DND-41 (cell line): ENCODE data around the gene ZNF554.

ENCODE experiments used
- ATAC-seq: fragments of 200-7000 bp; cut with Tn5 transposase; 3 replicates; pipeline ENCODE4 v1.9.1; 2021; ENCODE audit warnings: low read depth; ENCODE audit not compliant: insufficient read depth
- DNase-seq: peaks from one replicate; pipeline ENCODE4 v3.0.0-alpha.2; 2020
- H2AFZ ChIP-seq: 2 replicates; pipeline ENCODE4 v1.6.0; 2012; ENCODE audit warnings: low read depth, low read length
- H3K27ac ChIP-seq: 2 replicates; pipeline ENCODE4 v1.5.1; 2012; ENCODE audit warnings: low read length, inconsistent platforms
- H3K27me3 ChIP-seq: fragments of 200-600 bp; sonication (generic); 2 replicates; pipeline ENCODE4 v1.6.0; 2012; ENCODE audit warnings: low read length, mild to moderate bottlenecking, inconsistent platforms; ENCODE audit not compliant: insufficient read depth, poor library complexity
- H3K36me3 ChIP-seq: 2 replicates; pipeline ENCODE4 v1.5.1; 2012; ENCODE audit warnings: low read length, inconsistent platforms; ENCODE audit not compliant: insufficient read depth
- H3K4me1 ChIP-seq: 2 replicates; pipeline ENCODE4 v1.5.1; 2012; ENCODE audit warnings: mild to moderate bottlenecking, low read length; ENCODE audit not compliant: insufficient read depth
- H3K4me2 ChIP-seq: 2 replicates; pipeline ENCODE4 v1.6.0; 2012; ENCODE audit warnings: mild to moderate bottlenecking, moderate library complexity, low read length, inconsistent platforms; ENCODE audit not compliant: insufficient read depth
- H3K4me3 ChIP-seq, 2 experiments: fragments of 200-600 bp in 1 of 2; shearing (Covaris generic) in 1 of 2; 2 replicates each; pipeline ENCODE4 v1.5.1; 2012 to 2016; ENCODE audit warnings: inconsistent platforms in 2 of 2, low read length in 2 of 2, mild to moderate bottlenecking in 2 of 2, low read depth in 1 of 2, moderate library complexity in 1 of 2
- H3K79me2 ChIP-seq: 2 replicates; pipeline ENCODE4 v1.6.0; 2012; ENCODE audit warnings: low read length, inconsistent platforms; ENCODE audit not compliant: insufficient read depth
- H3K9ac ChIP-seq: 2 replicates; pipeline ENCODE4 v1.6.0; 2012; ENCODE audit warnings: low read depth, mild to moderate bottlenecking, inconsistent platforms, low read length, moderate library complexity
- H3K9me3 ChIP-seq: 2 replicates; pipeline ENCODE4 v1.5.1; 2012; ENCODE audit warnings: low read length, moderate library complexity, mild to moderate bottlenecking, inconsistent platforms; ENCODE audit not compliant: insufficient read depth, severe bottlenecking
- H4K20me1 ChIP-seq: 2 replicates; pipeline ENCODE4 v1.6.0; 2012; ENCODE audit warnings: low read length; ENCODE audit not compliant: insufficient read depth
- CTCF ChIP-seq: IDR thresholded peaks from 2 replicates; pipeline ENCODE4 v1.5.1; 2012; ENCODE audit warnings: borderline replicate concordance, low read length, moderate library complexity, mild to moderate bottlenecking; ENCODE audit not compliant: poor library complexity, severe bottlenecking; ENCODE audit errors: extremely low read depth
- EZH2 ChIP-seq: IDR thresholded peaks from 3 replicates; pipeline ENCODE4 v1.6.1; 2012; ENCODE audit warnings: borderline replicate concordance, low read depth, mild to moderate bottlenecking, moderate library complexity, low read length, inconsistent platforms; ENCODE audit not compliant: severe bottlenecking

The ZNF554 gene

GRCh38 chr19:2795827-2796658 is 23.6 kb upstream of the ZNF554 start:
- Histone ChIP-seq H3K4me1 (no peaks in the 10 kb centered on the region), H3K4me2 (no peak overlapping the region), H3K79me2 (peaks cover 10% of the 10 kb centered on the region; the same call in 1 of the 2 replicates), H3K9me3 (no peaks in the 10 kb centered on the region), H2AFZ (no peak overlapping the region), H3K27me3 (no peaks in the 10 kb centered on the region), H4K20me1 (peaks cover 18% of the 10 kb centered on the region), H3K9ac (no peak overlapping the region), H3K4me3 (no peak overlapping the region), H3K36me3 (peaks cover 92% of the 10 kb centered on the region), H3K27ac (no peak overlapping the region)
- TF ChIP-seq EZH2 (no peak), CTCF (no peak)
- DNase-seq (no peak), ATAC-seq (no peak)

GRCh38 chr19:2796659-2797266 is 22.9 kb upstream of the ZNF554 start:
- Histone ChIP-seq H3K4me3 (no peak overlapping the region), H3K36me3 (peaks cover 92% of the 10 kb centered on the region), H3K79me2 (peaks cover 5% of the 10 kb centered on the region; the same call in 1 of the 2 replicates), H3K9me3 (no peaks in the 10 kb centered on the region), H3K4me2 (no peak overlapping the region), H2AFZ (no peak overlapping the region), H3K27ac (no peak overlapping the region), H3K9ac (no peak overlapping the region), H4K20me1 (peaks cover 18% of the 10 kb centered on the region), H3K4me1 (no peaks in the 10 kb centered on the region), H3K27me3 (no peaks in the 10 kb centered on the region)
- DNase-seq (no peak), ATAC-seq (no peak)
- TF ChIP-seq EZH2, result no peak
- TF ChIP-seq CTCF, result no peak

GRCh38 chr19:2797280-2797679 is 22.4 kb upstream of the ZNF554 start:
- TF ChIP-seq EZH2 (no peak), CTCF (no peak)
- DNase-seq (no peak), ATAC-seq (no peak)
- H3K4me3 ChIP-seq, result no peak overlapping the region
- no peak overlapping the region for H3K27ac ChIP-seq
- no peak overlapping the region for H3K9ac ChIP-seq
- no peaks in the 10 kb centered on the region for H3K4me1 ChIP-seq
- H2AFZ ChIP-seq, result no peak overlapping the region
- H3K4me2 ChIP-seq, result no peak overlapping the region
- peaks cover 90% of the 10 kb centered on the region for H3K36me3 ChIP-seq
- H3K27me3 ChIP-seq, result no peaks in the 10 kb centered on the region
- H3K79me2 ChIP-seq, result peaks cover 4% of the 10 kb centered on the region; the same call in 1 of the 2 replicates
- peaks cover 20% of the 10 kb centered on the region for H4K20me1 ChIP-seq
- no peaks in the 10 kb centered on the region for H3K9me3 ChIP-seq
